ENCODE measurements around the gene ACADVL. TPM values are rescaled to one million over a fixed set of nuclear protein-coding genes. Genes with fewer than 3 reads are reported as not detected.

Gene ACADVL
- total and polyA plus RNA-seq, 2 donors (not counting 1 experiment from before 2014, with no cell fraction given), result 640 to 696 TPM

GRCh38 chr17:7219229-7219811 lies 418 bp upstream of the ACADVL start:
- peaks cover 54% of the 10 kb centered on the region for H3K4me1 Mint-ChIP-seq
- H3K27me3 Mint-ChIP-seq, result no peaks in the 10 kb centered on the region
- Histone ChIP-seq H3K79me2 (ENCODE audit: control insufficient read depth, insufficient read depth, low read length) (peaks cover 7% of the 10 kb centered on the region), H3K4me2 (replicated peaks; ENCODE audit: low read depth, low read length, poor library complexity, severe bottlenecking) (peak overlapping the region; percentile 94), H3K27me3 (replicated peaks in 1 of 4; ENCODE audit: control extremely low read depth in 1 of 4, control insufficient read depth in 3 of 4, insufficient read depth in 4 of 4, low read length in 3 of 4) (no peaks in the 10 kb centered on the region), H3K4me3 (ENCODE audit: control extremely low read depth in 1 of 5, extremely low read depth in 1 of 5, insufficient read depth in 1 of 5, low read depth in 2 of 5, low read length in 4 of 5) (peak overlapping the region in 4 of 5 experiments; percentile 79 to 86 (median 82)), H2AFZ (ENCODE audit: insufficient read depth, low read depth, low read length, poor library complexity, severe bottlenecking) (peak overlapping the region; percentile 86), H3K9ac (ENCODE audit: low read length) (peak overlapping the region; percentile 83), H4K20me1 (ENCODE audit: control insufficient read depth, insufficient read depth, low read length, poor library complexity, severe bottlenecking) (no peaks in the 10 kb centered on the region), H3K9me3 (ENCODE audit: control extremely low read depth in 1 of 3, control insufficient read depth in 2 of 3, insufficient read depth in 1 of 3, low read length in 2 of 3) (no peaks in the 10 kb centered on the region), H3K36me3 (replicated peaks in 1 of 2; ENCODE audit: control extremely low read depth in 1 of 2, control insufficient read depth in 1 of 2, extremely low read depth in 1 of 2, insufficient read depth in 2 of 2, low read length in 1 of 2) (peaks cover 0 to 24% of the 10 kb centered on the region in 2 experiments), H3K27ac (ENCODE audit: low read length in 2 of 2) (peak overlapping the region; percentile 42 to 78), H3K4me1 (ENCODE audit: control insufficient read depth in 2 of 2, insufficient read depth in 2 of 2, low read length in 2 of 2) (peaks cover 25 to 53% of the 10 kb centered on the region in 2 donors)
- H3K27ac Mint-ChIP-seq, result peak overlapping the region; percentile 93
- ChIA-PET POLR2A (interaction anchor here (0.6 to 9.1 kb wide), 7 partner anchors 12 to 185 kb away, joined by 3 to 157 read pairs (median 6); partner anchors contain the start of genes CTDNEP1, DVL2, ELP5 and GABARAP), CTCF (interaction anchor here (0.8 to 3.8 kb wide), 10 partner anchors 10 to 184 kb away, joined by 3 to 47 read pairs (median 6); partner anchors contain the start of genes DVL2, GABARAP, PHF23 and SLC16A13)
- 21% methylated on average over 12 of the region's 12 CpGs for WGBS (ENCODE audit: insufficient coverage)
- intact Hi-C loops (cut with micrococcal nuclease), result loop anchor here (1.0 to 2.0 kb wide), 3 partner anchors 15 to 20 kb away; partner anchors contain the start of genes DVL2 and PHF23
- ATAC-seq (ENCODE audit: low read depth) (no peak), DNase-seq (no peak)
- no peaks in the 10 kb centered on the region for H3K9me3 Mint-ChIP-seq (ENCODE audit: insufficient read depth)
- no peak for TF ChIP-seq EZH2 (IDR thresholded peaks at IDR 0.05; ENCODE audit: borderline replicate concordance, insufficient read depth, low read depth, low read length, poor library complexity, severe bottlenecking)
- TF ChIP-seq, protein P1, sequence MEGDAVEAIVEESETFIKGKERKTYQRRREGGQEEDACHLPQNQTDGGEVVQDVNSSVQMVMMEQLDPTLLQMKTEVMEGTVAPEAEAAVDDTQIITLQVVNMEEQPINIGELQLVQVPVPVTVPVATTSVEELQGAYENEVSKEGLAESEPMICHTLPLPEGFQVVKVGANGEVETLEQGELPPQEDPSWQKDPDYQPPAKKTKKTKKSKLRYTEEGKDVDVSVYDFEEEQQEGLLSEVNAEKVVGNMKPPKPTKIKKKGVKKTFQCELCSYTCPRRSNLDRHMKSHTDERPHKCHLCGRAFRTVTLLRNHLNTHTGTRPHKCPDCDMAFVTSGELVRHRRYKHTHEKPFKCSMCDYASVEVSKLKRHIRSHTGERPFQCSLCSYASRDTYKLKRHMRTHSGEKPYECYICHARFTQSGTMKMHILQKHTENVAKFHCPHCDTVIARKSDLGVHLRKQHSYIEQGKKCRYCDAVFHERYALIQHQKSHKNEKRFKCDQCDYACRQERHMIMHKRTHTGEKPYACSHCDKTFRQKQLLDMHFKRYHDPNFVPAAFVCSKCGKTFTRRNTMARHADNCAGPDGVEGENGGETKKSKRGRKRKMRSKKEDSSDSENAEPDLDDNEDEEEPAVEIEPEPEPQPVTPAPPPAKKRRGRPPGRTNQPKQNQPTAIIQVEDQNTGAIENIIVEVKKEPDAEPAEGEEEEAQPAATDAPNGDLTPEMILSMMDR (IDR thresholded peaks at IDR 0.05), result no peak
- H3K4me3 Mint-ChIP-seq, result peak overlapping the region; percentile 97

Data from B cell (primary cell).